HCT116 (cell line): ENCODE results near the gene BRD7. TPM values are rescaled to one million over a fixed set of nuclear protein-coding genes. Genes with fewer than 3 reads are reported as not detected.

ENCODE experiments used
- ATAC-seq: fragments of 200-7000 bp; cut with Tn5 transposase; 2 replicates; pipeline ENCODE4 v1.9.1; 2020; ENCODE audit warnings: mild to moderate bottlenecking, moderate library complexity
- BruUV-seq: library from RNA; stranded (reverse); fragments of 400-500 nt; replicated peaks from 2 replicates; lab custom pipeline; 2021; lab: Mats Ljungman, UMichigan
- CTCF ChIA-PET: fragments of 300-600 bp; sonication (Branson Sonifier 250); formaldehyde crosslinking; loops from one replicate; lab custom pipeline; 2021; ENCODE audit warnings: antibody characterized with exemption; lab: Charles Lee
- POLR2A ChIA-PET: fragments of 300-600, 350-600 bp; sonication (Branson Sonifier 250); formaldehyde crosslinking; loops from one replicate; lab custom pipeline; 2021; ENCODE audit warnings: antibody characterized with exemption; lab: Charles Lee
- RAD21 ChIA-PET, 2 experiments: fragments of 300-600 bp; sonication (Branson Sonifier 250); formaldehyde crosslinking; loops; one replicate each; lab custom pipeline; 2023; ENCODE audit warnings: low total read pairs in 2 of 2; ENCODE audit not compliant: uncharacterized antibody in 2 of 2, unreplicated experiment in 2 of 2, low non-redundant PET in 1 of 2; lab: Charles Lee
- DNase-seq: peaks from one replicate; pipeline ENCODE4 v3.0.0-alpha.2; 2010; ENCODE audit warnings: low read depth, low spot score
- H2AFZ ChIP-seq: fragments of 200-600 bp; shearing (Covaris generic), sonication (generic); 2 replicates; pipeline ENCODE4 v1.6.1; 2017; ENCODE audit warnings: low read depth, mixed run types, mixed read lengths, antibody characterized with exemption, low read length; ENCODE audit not compliant: poor library complexity, severe bottlenecking
- H3K27ac ChIP-seq: 2 replicates; pipeline ENCODE4 v1.5.1; 2012; ENCODE audit warnings: low read depth, low read length
- H3K27me3 ChIP-seq: fragments of 200-600 bp; sonication (generic); 2 replicates; pipeline ENCODE4 v1.6.1; 2016; ENCODE audit warnings: mixed run types, low read length, mixed read lengths; ENCODE audit not compliant: insufficient read depth
- H3K36me3 ChIP-seq, 2 experiments: fragments of 200-500 bp in 1 of 2; fragments of 200-600 bp in 1 of 2; sonication (Bioruptor generic) in 1 of 2; sonication (generic) in 1 of 2; 2 replicates each; pipeline versions ENCODE4 v1.5.1 to v1.6.1; 2014 to 2016; ENCODE audit warnings: low read length in 2 of 2, inconsistent platforms in 1 of 2, mixed read lengths in 1 of 2, mixed run types in 1 of 2; ENCODE audit not compliant: insufficient read depth in 2 of 2, control insufficient read depth in 1 of 2
- H3K4me1 ChIP-seq, 2 experiments: fragments of 200-600 bp in 1 of 2; sonication (generic) in 1 of 2; 2 replicates each; pipeline versions ENCODE4 v1.5.1 to v1.6.1; 2012 to 2017; ENCODE audit warnings: low read length in 2 of 2, inconsistent platforms in 1 of 2, mild to moderate bottlenecking in 1 of 2, mixed read lengths in 1 of 2, mixed run types in 1 of 2, moderate library complexity in 1 of 2; ENCODE audit not compliant: insufficient read depth in 2 of 2, control insufficient read depth in 1 of 2
- H3K4me2 ChIP-seq: fragments of 200-600 bp; sonication (generic); 2 replicates; pipeline ENCODE4 v1.6.1; 2017; ENCODE audit warnings: mixed run types, low read length, mixed read lengths
- H3K4me3 ChIP-seq, 2 experiments: fragments of 200-600 bp in 1 of 2; sonication (generic) in 1 of 2; replicated peaks in 1 of 2; 2 replicates each; pipeline ENCODE4 v1.5.1; 2011 to 2016; ENCODE audit warnings: low read length in 2 of 2, control low read depth in 1 of 2, low read depth in 1 of 2, mild to moderate bottlenecking in 1 of 2, mixed read lengths in 1 of 2, mixed run types in 1 of 2
- H3K79me2 ChIP-seq: fragments of 200-600 bp; sonication (generic); 2 replicates; pipeline ENCODE4 v1.6.1; 2017; ENCODE audit warnings: mild to moderate bottlenecking, mixed run types, low read length, moderate library complexity, mixed read lengths; ENCODE audit not compliant: insufficient read depth
- H3K9ac ChIP-seq: fragments of 200-600 bp; sonication (generic); 2 replicates; pipeline ENCODE4 v1.6.1; 2016; ENCODE audit warnings: low read length, mixed read lengths
- H3K9me2 ChIP-seq: fragments of 200-600 bp; sonication (generic), shearing (Covaris generic); 2 replicates; pipeline ENCODE4 v1.6.1; 2017; ENCODE audit warnings: mixed run types, mild to moderate bottlenecking, moderate library complexity; ENCODE audit not compliant: insufficient read depth
- H3K9me3 ChIP-seq, 2 experiments: fragments of 200-500 bp in 1 of 2; fragments of 200-600 bp in 1 of 2; sonication (Bioruptor generic) in 1 of 2; sonication (generic) in 1 of 2; 2 replicates each; pipeline ENCODE4 v1.6.1; 2014 to 2017; ENCODE audit warnings: low read length in 2 of 2, mixed read lengths in 2 of 2, inconsistent platforms in 1 of 2, low read depth in 1 of 2, mild to moderate bottlenecking in 1 of 2, mixed run types in 1 of 2, moderate library complexity in 1 of 2; ENCODE audit not compliant: control insufficient read depth in 1 of 2, insufficient read depth in 1 of 2
- H4K20me1 ChIP-seq: fragments of 200-600 bp; sonication (generic), shearing (Covaris generic); 2 replicates; pipeline ENCODE4 v1.6.1; 2017; ENCODE audit warnings: mixed run types, mild to moderate bottlenecking, moderate library complexity; ENCODE audit not compliant: insufficient read depth
- SRF ChIP-seq: IDR thresholded peaks from 2 replicates; pipeline ENCODE4 v1.6.1; 2012; ENCODE audit warnings: low read depth
- intact Hi-C: fragments of 100-400 bp; cut with micrococcal nuclease; formaldehyde crosslinking; loops from 2 replicates; pipeline ENCODE4 v1.10.0; 2022
- microRNA-seq: library from miRNA; unstranded; fragments of <30 nt; microRNA quantifications from one replicate; pipeline ENCODE4, GENCODE V29; 2016; ENCODE audit warnings: borderline number of aligned reads
- total RNA-seq: library from RNA; stranded (reverse); gene quantifications from one replicate; pipeline ENCODE4 v1.2.1, GENCODE V29; 2021; ENCODE audit not compliant: unreplicated experiment
- TF ChIP-seq, protein P1 (sequence below), 3 experiments: fragments of 200-600 bp in 1 of 3; sonication (generic) in 1 of 3; IDR thresholded peaks in 2 of 3; conservative IDR thresholded peaks in 1 of 3; 2 replicates each; pipeline ENCODE4 v1.5.1; 2012 to 2017; ENCODE audit warnings: low read depth in 2 of 3, low read length in 2 of 3, antibody characterized with exemption in 1 of 3, borderline replicate concordance in 1 of 3, control low read depth in 1 of 3, mild to moderate bottlenecking in 1 of 3, mixed read lengths in 1 of 3, mixed run types in 1 of 3, moderate library complexity in 1 of 3; ENCODE audit not compliant: insufficient read depth in 1 of 3
- TF ChIP-seq, protein P2 (sequence below): IDR thresholded peaks from 2 replicates; pipeline ENCODE4 v1.6.1; 2012

BRD7 gene
- total RNA-seq, 1 experiment from 2014 or later, result 85.4 TPM

GRCh38 chr16:50266337-50267091 is 102.3 kb downstream of the BRD7 start, which contains the start of gene ADCY7:
TSS of gene ADCY7 (plus strand) at chr16:50266551. CDS start at chr16:50288180, 21,629 bp downstream.
- Histone ChIP-seq H4K20me1 (no peaks in the 10 kb centered on the region), H3K27ac (peak within 1 kb of the TSS; percentile 70), H3K4me2 (peak within 1 kb of the TSS; percentile 96), H3K79me2 (0 out of 2 replicates have a peak, but pooled peaks cover 3% of the 10 kb centered on the region), H3K9me2 (no peaks in the 10 kb centered on the region), H3K36me3 (no peaks in the 10 kb centered on the region), H3K4me3 (peak within 1 kb of the TSS; percentile 59 to 75), H3K4me1 (peaks cover 22 to 36% of the 10 kb centered on the region in 2 experiments), H3K9ac (peak within 1 kb of the TSS; percentile 78), H3K9me3 (no peaks in the 10 kb centered on the region), H3K27me3 (no peaks in the 10 kb centered on the region), H2AFZ (no peak within 1 kb of the TSS)
- intact Hi-C loops, result no loop called here
- CTCF ChIA-PET, result interaction anchor here (1.2 kb wide), 1 partner anchor 540 kb away, joined by 3 read pairs; no protein-coding TSS in a partner anchor
- TF ChIP-seq, protein P1, sequence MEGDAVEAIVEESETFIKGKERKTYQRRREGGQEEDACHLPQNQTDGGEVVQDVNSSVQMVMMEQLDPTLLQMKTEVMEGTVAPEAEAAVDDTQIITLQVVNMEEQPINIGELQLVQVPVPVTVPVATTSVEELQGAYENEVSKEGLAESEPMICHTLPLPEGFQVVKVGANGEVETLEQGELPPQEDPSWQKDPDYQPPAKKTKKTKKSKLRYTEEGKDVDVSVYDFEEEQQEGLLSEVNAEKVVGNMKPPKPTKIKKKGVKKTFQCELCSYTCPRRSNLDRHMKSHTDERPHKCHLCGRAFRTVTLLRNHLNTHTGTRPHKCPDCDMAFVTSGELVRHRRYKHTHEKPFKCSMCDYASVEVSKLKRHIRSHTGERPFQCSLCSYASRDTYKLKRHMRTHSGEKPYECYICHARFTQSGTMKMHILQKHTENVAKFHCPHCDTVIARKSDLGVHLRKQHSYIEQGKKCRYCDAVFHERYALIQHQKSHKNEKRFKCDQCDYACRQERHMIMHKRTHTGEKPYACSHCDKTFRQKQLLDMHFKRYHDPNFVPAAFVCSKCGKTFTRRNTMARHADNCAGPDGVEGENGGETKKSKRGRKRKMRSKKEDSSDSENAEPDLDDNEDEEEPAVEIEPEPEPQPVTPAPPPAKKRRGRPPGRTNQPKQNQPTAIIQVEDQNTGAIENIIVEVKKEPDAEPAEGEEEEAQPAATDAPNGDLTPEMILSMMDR (IDR thresholded peaks at IDR 0.05 in 2 of 3, conservative IDR thresholded peaks at IDR 0.05 in 1 of 3; ENCODE audit: borderline replicate concordance in 1 of 3, insufficient read depth in 1 of 3, low read depth in 2 of 3, low read length in 2 of 3), result no peak
- TF ChIP-seq, protein P2, sequence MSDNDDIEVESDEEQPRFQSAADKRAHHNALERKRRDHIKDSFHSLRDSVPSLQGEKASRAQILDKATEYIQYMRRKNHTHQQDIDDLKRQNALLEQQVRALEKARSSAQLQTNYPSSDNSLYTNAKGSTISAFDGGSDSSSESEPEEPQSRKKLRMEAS, result peak; percentile 72
- TF ChIP-seq SRF, result no peak
- BruUV-seq, result TSS peak; percentile 72
- ATAC-seq (peak; percentile 89), DNase-seq (peak; percentile 26)
- POLR2A ChIA-PET, result no interaction called here
- RAD21 ChIA-PET, result no interaction called here

Small RNA genes lying within 50 kb of the gene (microRNA-seq; reads per million reads assigned to microRNA genes)
- gene MIR6771, result not detected

Other genes starting within 250 kb of the BRD7 start
- 16.9 TPM for gene TENT4B, start 215.7 kb downstream of the BRD7 start, total RNA-seq
- gene ADCY7, start 102.4 kb downstream of the BRD7 start, total RNA-seq, result 34.2 TPM
- gene NKD1, start 179.4 kb upstream of the BRD7 start, total RNA-seq, result 11.4 TPM